Prostate gland (tissue), 2 donors: ENCODE measurements around the gene SMCP.

Experiments
- POLR2AphosphoS5 ChIP-seq: sonication (generic); formaldehyde crosslinking; IDR thresholded peaks from one replicate; pipeline ENCODE4 v1.6.1; 2017; ENCODE audit warnings: antibody characterized with exemption
- TF ChIP-seq, protein P1 (sequence below), 4 experiments: fragments of 200-600 bp in 2 of 4; fragments of 450-650 bp in 2 of 4; sonication (generic) in 2 of 4; IDR thresholded peaks; 1 replicate in 3 of 4; 2 replicates in 1 of 4; pipeline ENCODE4 v1.5.1; 2016 to 2019; ENCODE audit warnings: antibody characterized with exemption in 4 of 4, mild to moderate bottlenecking in 2 of 4, moderate library complexity in 2 of 4

DNA sequence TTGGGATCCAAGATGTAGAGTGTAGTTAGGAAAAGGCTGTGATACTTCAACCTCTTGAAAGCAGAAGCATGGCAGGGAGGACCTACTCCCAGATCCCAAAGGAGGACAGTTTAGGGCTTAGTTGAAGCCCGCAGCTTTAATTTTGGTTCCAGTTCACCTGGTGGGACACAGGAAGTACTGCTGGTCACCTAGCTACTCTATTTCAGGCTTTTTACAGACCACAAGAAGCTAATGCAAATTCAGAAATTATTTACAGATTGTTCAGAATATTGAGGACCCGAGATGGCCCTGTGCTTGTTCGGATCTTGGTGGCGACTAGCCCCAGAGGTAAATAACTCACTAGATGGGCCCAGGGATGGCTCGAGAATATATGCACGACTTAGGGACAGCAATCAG, 6.4 kb upstream of the SMCP start:
- TF ChIP-seq, protein P1, sequence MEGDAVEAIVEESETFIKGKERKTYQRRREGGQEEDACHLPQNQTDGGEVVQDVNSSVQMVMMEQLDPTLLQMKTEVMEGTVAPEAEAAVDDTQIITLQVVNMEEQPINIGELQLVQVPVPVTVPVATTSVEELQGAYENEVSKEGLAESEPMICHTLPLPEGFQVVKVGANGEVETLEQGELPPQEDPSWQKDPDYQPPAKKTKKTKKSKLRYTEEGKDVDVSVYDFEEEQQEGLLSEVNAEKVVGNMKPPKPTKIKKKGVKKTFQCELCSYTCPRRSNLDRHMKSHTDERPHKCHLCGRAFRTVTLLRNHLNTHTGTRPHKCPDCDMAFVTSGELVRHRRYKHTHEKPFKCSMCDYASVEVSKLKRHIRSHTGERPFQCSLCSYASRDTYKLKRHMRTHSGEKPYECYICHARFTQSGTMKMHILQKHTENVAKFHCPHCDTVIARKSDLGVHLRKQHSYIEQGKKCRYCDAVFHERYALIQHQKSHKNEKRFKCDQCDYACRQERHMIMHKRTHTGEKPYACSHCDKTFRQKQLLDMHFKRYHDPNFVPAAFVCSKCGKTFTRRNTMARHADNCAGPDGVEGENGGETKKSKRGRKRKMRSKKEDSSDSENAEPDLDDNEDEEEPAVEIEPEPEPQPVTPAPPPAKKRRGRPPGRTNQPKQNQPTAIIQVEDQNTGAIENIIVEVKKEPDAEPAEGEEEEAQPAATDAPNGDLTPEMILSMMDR (IDR thresholded peaks at IDR 0.05): no peak
- TF ChIP-seq POLR2AphosphoS5: no peak
